ENCODE results near the gene SCO1. TPM values are rescaled to one million over a fixed set of nuclear protein-coding genes. Genes with fewer than 3 reads are reported as not detected.

SCO1 gene
- total and polyA plus RNA-seq, 10 of the 15 experiments (the other 5 are each of a cell fraction or from before 2014, with no cell fraction given): 8.2 to 73.0 (median 37.1) TPM

DNA sequence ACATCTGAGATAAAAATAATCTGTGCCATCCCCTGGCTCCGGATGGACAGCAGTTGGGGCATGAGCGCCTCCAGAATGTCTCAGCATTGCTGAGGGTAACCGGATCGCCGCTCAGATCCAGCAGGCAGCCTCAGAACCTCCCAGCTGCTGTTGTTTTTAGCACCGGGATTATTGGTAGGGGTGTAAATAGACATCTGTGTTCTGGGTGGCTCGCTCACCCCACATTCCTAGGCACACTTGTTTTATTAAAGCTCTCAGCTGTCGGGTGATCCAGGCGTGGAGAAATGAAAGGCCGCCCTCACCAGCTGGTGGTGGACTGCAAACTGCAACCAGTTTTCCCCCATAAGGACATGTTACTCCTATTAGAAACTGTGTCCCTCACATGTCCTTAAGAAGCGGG, 72.4 kb downstream of the SCO1 start:
- ChIA-PET SMC1A (ENCODE audit: uncharacterized antibody, unreplicated experiment) (no interaction called here), POLR2A (no interaction called here), RAD21 (ENCODE audit: unreplicated experiment) (no interaction called here), CTCF (interaction anchor here (10.7 kb wide), 1 partner anchor 7 kb away, joined by 138 read pairs; no protein-coding TSS in a partner anchor)
- in situ Hi-C loops (cut with MboI): loop anchor here (25.0 kb wide), 3 partner anchors 512 to 1012 kb away; no protein-coding TSS in a partner anchor
- H3K4me3 ChIP-seq: no peak overlapping the region
- H2AFZ ChIP-seq (ENCODE audit: control insufficient read depth, low read depth, low read length): no peak overlapping the region
- intact Hi-C loops (cut with micrococcal nuclease; ENCODE audit: unreplicated experiment): no loop called here
- TF ChIP-seq EED (IDR thresholded peaks at IDR 0.05; ENCODE audit: low read depth) (no peak), IRF5 (IDR thresholded peaks at IDR 0.05; ENCODE audit: borderline replicate concordance) (no peak), USF1 (IDR thresholded peaks at IDR 0.05; ENCODE audit: borderline replicate concordance, extremely low read length, insufficient read depth, low read depth, low read length) (no peak), SREBF2 (IDR thresholded peaks at IDR 0.05; ENCODE audit: low read length) (no peak), NR2C2 (IDR thresholded peaks at IDR 0.05; ENCODE audit: borderline replicate concordance, control insufficient read depth, insufficient read length, low read depth) (no peak), RELA (IDR thresholded peaks at IDR 0.05; ENCODE audit: borderline replicate concordance, partially characterized antibody) (no peak), HDGF (IDR thresholded peaks at IDR 0.05) (no peak), FOXM1 (IDR thresholded peaks at IDR 0.05; ENCODE audit: low read depth, low read length) (no peak), ZBTB40 (IDR thresholded peaks at IDR 0.05; ENCODE audit: borderline replicate concordance) (no peak), EGR1 (IDR thresholded peaks at IDR 0.05; ENCODE audit: borderline replicate concordance in 1 of 2, low read depth in 2 of 2, low read length in 2 of 2) (no peak)
- TF ChIP-seq, protein P1, sequence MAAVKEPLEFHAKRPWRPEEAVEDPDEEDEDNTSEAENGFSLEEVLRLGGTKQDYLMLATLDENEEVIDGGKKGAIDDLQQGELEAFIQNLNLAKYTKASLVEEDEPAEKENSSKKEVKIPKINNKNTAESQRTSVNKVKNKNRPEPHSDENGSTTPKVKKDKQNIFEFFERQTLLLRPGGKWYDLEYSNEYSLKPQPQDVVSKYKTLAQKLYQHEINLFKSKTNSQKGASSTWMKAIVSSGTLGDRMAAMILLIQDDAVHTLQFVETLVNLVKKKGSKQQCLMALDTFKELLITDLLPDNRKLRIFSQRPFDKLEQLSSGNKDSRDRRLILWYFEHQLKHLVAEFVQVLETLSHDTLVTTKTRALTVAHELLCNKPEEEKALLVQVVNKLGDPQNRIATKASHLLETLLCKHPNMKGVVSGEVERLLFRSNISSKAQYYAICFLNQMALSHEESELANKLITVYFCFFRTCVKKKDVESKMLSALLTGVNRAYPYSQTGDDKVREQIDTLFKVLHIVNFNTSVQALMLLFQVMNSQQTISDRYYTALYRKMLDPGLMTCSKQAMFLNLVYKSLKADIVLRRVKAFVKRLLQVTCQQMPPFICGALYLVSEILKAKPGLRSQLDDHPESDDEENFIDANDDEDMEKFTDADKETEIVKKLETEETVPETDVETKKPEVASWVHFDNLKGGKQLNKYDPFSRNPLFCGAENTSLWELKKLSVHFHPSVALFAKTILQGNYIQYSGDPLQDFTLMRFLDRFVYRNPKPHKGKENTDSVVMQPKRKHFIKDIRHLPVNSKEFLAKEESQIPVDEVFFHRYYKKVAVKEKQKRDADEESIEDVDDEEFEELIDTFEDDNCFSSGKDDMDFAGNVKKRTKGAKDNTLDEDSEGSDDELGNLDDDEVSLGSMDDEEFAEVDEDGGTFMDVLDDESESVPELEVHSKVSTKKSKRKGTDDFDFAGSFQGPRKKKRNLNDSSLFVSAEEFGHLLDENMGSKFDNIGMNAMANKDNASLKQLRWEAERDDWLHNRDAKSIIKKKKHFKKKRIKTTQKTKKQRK (IDR thresholded peaks at IDR 0.05; ENCODE audit: low read depth, low read length): no peak
- no TSS peak for BruUV-seq (replicated peaks)
- H3K9me3 ChIP-seq (replicated peaks; ENCODE audit: control insufficient read depth, insufficient read depth, low read length): no peaks in the 10 kb centered on the region
- DNase-seq (ENCODE audit: low read depth, low spot score) (no peak), ATAC-seq (no peak), FAIRE-seq (no peak)
- H3K79me2 ChIP-seq (ENCODE audit: control insufficient read depth, insufficient read depth, low read length): no peaks in the 10 kb centered on the region
- no peak overlapping the region for H3K27ac ChIP-seq (ENCODE audit: control insufficient read depth, insufficient read depth)
- no peaks in the 10 kb centered on the region for H3K4me1 ChIP-seq (ENCODE audit: control insufficient read depth, insufficient read depth, low read length)
- no peaks in the 10 kb centered on the region; a peak in 1 of 4 replicates for H3K27me3 ChIP-seq (replicated peaks in 1 of 2; ENCODE audit: control insufficient read depth in 2 of 2, insufficient read depth in 2 of 2, low read length in 1 of 2)
- WGBS (ENCODE audit: insufficient coverage, insufficient replicate concordance, low lambda C conversion rate, missing lambda C conversion rate): 56% methylated on average over 11 of the region's 11 CpGs
- no peaks in the 10 kb centered on the region for H4K20me1 ChIP-seq (ENCODE audit: control insufficient read depth, insufficient read depth)
- H3K9ac ChIP-seq (ENCODE audit: control insufficient read depth, insufficient read depth, low read length): no peak overlapping the region
- no peak overlapping the region for H3K4me2 ChIP-seq (ENCODE audit: control insufficient read depth, insufficient read depth)
- no peaks in the 10 kb centered on the region for H3K36me3 ChIP-seq (ENCODE audit: control insufficient read depth in 2 of 2, insufficient read depth in 2 of 2, low read length in 1 of 2)

Data from GM12878 (cell line).